Dedifferentiated amniotic fluid mesenchymal stem cell (primary cell): ENCODE data around the gene PP2D1.
"Not testable (repeated sequence)": the region's sequence is repeated elsewhere in the genome, so short reads cannot be mapped to it uniquely, and the experiment has no call there.

Experiments
- DNase-seq: peaks from one replicate; pipeline ENCODE4 v3.0.0-alpha.2; 2016; ENCODE audit errors: extremely low spot score

The PP2D1 gene

GRCh38 chr3:19967812-19968211, 44.3 kb downstream of the PP2D1 start:
- no peak for DNase-seq

GRCh38 chr3:19967208-19967607, 44.9 kb downstream of the PP2D1 start:
- DNase-seq: no peak

- DNase-seq: no peak
Observed at GRCh38 chr3:19961960-19962359, 50.1 kb downstream of the PP2D1 start.

- no peak for DNase-seq
Observed at GRCh38 chr3:19960696-19961095, 51.4 kb downstream of the PP2D1 start.

- DNase-seq: no peak
Observed at GRCh38 chr3:19959505-19959904, 52.6 kb downstream of the PP2D1 start.

GRCh38 chr3:19957354-19957753, 54.7 kb downstream of the PP2D1 start:
- not testable (repeated sequence) for DNase-seq

- DNase-seq: no peak
Observed at GRCh38 chr3:19954676-19955075, 57.4 kb downstream of the PP2D1 start.

- no peak for DNase-seq
Observed at GRCh38 chr3:19950316-19950715, 61.7 kb downstream of the PP2D1 start.

GRCh38 chr3:19948226-19948591, 63.9 kb downstream of the PP2D1 start:
- no peak for DNase-seq

GRCh38 chr3:19947549-19948225, 64.4 kb downstream of the PP2D1 start:
- peak; percentile 55 for DNase-seq

- DNase-seq: peak; percentile 97
Observed at GRCh38 chr3:19946832-19947548, 65.1 kb downstream of the PP2D1 start, which contains the start of gene RAB5A. TSS of gene RAB5A (plus strand) at chr3:19947097. CDS start at chr3:19950899, 3,802 bp downstream.

- no peak for DNase-seq
Observed at GRCh38 chr3:19945969-19946831, 65.9 kb downstream of the PP2D1 start.

GRCh38 chr3:19945534-19945933, 66.5 kb downstream of the PP2D1 start:
- DNase-seq: no peak

- DNase-seq: no peak
Observed at GRCh38 chr3:19940643-19941042, 71.4 kb downstream of the PP2D1 start.

- DNase-seq: no peak
Observed at GRCh38 chr3:19938295-19938627, 73.8 kb downstream of the PP2D1 start.

- no peak for DNase-seq
Observed at GRCh38 chr3:19937459-19938294, 74.4 kb downstream of the PP2D1 start.
